ENCODE data around the gene CHRND.

- TF ChIP-seq CTCF (IDR thresholded peaks at IDR 0.05), result no peak
- TF ChIP-seq POLR2A (IDR thresholded peaks at IDR 0.05), result no peak
These were observed 7.1 kb upstream of the CHRND start for GRCh38 chr2:232518844-232519243.

Measured in testis (tissue), 2 donors.